GM12875 (cell line): Measurements from ENCODE around the gene ARMC12.

Experiments used
- H3K4me3 ChIP-seq: one replicate; pipeline ENCODE4 v1.5.1; 2011; ENCODE audit warnings: low read depth, low read length, control low read depth
- CTCF ChIP-seq: IDR thresholded peaks from 2 replicates; pipeline ENCODE4 v1.5.1; 2011; ENCODE audit warnings: low read depth, mild to moderate bottlenecking, control low read depth, inconsistent platforms, low read length, moderate library complexity, borderline replicate concordance; ENCODE audit not compliant: insufficient read depth

ARMC12 gene

DNA sequence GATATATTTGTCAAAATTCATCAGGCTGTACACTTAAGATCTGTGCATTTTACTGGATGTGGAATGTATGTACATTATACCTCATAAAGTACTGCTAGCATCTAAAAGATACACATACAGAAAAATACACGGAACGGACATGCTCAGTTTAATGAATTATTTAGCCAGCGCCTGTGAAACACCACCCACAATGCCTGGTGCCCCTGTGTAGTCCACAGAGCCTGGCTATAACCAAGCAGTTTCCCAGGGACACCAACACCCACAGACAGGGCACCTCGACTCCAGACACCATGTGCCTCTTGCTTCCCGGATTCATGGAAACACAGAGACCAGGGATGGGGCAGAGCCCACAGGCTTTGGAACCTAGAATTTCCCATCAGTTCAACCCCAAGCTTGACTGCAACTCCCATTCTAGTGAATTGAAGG is 17.4 kb upstream of the ARMC12 start:
- no peak for TF ChIP-seq CTCF
- no peak overlapping the region for H3K4me3 ChIP-seq

- no peak for TF ChIP-seq CTCF
- H3K4me3 ChIP-seq: peak overlapping the region; percentile 21
Measured at GRCh38 chr6:35719830-35720733, 16.8 kb upstream of the ARMC12 start.

DNA sequence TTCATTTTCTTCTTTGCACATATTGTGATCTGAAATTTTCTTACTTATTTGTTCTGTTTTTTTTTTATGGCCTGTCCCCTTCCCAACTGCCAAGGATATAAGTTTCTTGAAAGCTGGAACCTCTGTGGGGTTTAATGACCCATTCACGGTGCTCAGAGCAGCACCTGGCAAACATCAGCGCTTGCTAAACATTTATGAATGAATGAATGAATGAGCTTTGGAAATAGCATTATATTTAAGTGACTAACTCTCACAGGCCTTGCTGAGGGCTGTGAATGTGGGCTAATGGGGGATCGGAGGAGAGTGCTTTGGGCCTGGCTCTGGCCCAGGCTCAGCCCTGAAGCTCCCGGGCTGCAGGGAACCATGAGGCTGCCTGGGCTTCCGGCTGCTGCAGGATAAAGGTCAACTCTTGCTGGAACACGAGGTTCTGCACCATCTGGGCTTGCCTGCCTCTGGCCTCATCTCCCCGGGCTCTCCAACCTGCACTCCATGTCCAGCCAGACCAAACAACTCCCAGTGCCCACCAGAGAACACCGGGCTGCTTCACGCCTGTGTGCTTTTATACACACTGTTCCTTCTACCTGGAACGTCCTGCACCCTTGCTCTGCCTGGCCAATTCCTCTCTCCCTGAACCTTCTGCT is 14.6 kb upstream of the ARMC12 start:
- TF ChIP-seq CTCF: no peak
- H3K4me3 ChIP-seq: no peak overlapping the region

GRCh38 chr6:35723587-35723986 is 13.2 kb upstream of the ARMC12 start:
- no peak overlapping the region for H3K4me3 ChIP-seq
- no peak for TF ChIP-seq CTCF

- H3K4me3 ChIP-seq: no peak overlapping the region
- TF ChIP-seq CTCF: no peak
Measured at GRCh38 chr6:35724059-35724458, 12.8 kb upstream of the ARMC12 start.

DNA sequence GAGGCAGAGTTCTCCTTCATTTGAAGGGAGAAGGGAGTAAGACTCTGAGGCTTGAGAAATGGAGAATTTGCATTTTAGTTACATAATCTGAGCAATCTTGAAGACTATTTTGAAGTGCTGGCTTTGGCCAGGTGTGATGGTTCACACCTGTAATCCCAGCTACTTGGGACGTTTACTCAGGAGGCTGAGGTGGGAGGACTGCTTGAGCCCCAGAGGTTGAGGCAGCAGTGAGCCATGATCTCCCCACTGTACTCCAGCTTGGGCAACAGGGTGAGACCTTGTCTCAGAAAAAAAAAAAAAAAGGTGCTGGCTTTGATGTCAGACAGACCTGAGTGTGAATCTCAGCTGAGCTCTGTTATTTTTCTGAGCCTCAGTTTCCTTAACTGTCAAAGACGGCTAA is 12.4 kb upstream of the ARMC12 start:
- no peak for TF ChIP-seq CTCF
- no peak overlapping the region for H3K4me3 ChIP-seq
